ENCODE measurements around the gene ZNF684.

The ZNF684 gene

GRCh38 chr1:40575336-40575735, 43.9 kb downstream of the ZNF684 start:
- DNase-seq, result no peak

GRCh38 chr1:40582116-40582515, 50.7 kb downstream of the ZNF684 start:
- DNase-seq, result no peak

GRCh38 chr1:40583980-40584379, 52.5 kb downstream of the ZNF684 start:
- no peak for DNase-seq

- no peak for DNase-seq
Observed at GRCh38 chr1:40588586-40588985, 57.1 kb downstream of the ZNF684 start.

GRCh38 chr1:40592107-40592803, 60.8 kb downstream of the ZNF684 start:
- DNase-seq, result no peak

- no peak for DNase-seq
Observed at GRCh38 chr1:40593449-40594186, 62.2 kb downstream of the ZNF684 start.

- DNase-seq, result no peak
Observed at GRCh38 chr1:40594187-40594531, 62.7 kb downstream of the ZNF684 start.

GRCh38 chr1:40595623-40596022, 64.2 kb downstream of the ZNF684 start:
- no peak for DNase-seq

All from activated effector memory CD4-positive, alpha-beta T cell treated with Interleukin-2 at 50 U/mL for 16 hours (primary cell).